ENCODE measurements around the gene CSMD2.

- TF ChIP-seq CTCF (IDR thresholded peaks at IDR 0.05; ENCODE audit: insufficient read depth, low read length, poor library complexity, severe bottlenecking) (no peak), EZH2phosphoT487 (conservative IDR thresholded peaks at IDR 0.05; ENCODE audit: low read length) (no peak)
Observed at GRCh38 chr1:34155860-34156259, 9.2 kb downstream of the CSMD2 start.
